IPS-15b (cell line): ENCODE results near the gene PTPRK.

Source experiments
- H3K27me3 ChIP-seq: one replicate; pipeline ENCODE4 v1.6.1; 2013; ENCODE audit warnings: low read length; ENCODE audit not compliant: control insufficient read depth, insufficient read depth
- H3K36me3 ChIP-seq: one replicate; pipeline ENCODE4 v1.6.1; 2013; ENCODE audit warnings: low read length; ENCODE audit not compliant: control insufficient read depth, insufficient read depth
- H3K4me1 ChIP-seq: one replicate; pipeline ENCODE4 v1.6.1; 2013; ENCODE audit warnings: mild to moderate bottlenecking, low read length; ENCODE audit not compliant: control insufficient read depth, insufficient read depth
- H3K4me3 ChIP-seq: one replicate; pipeline ENCODE4 v1.5.1; 2013; ENCODE audit warnings: low read depth, low read length
- H3K9ac ChIP-seq: one replicate; pipeline ENCODE4 v1.6.1; 2013; ENCODE audit warnings: low read depth, mild to moderate bottlenecking, low read length
- H3K9me3 ChIP-seq: one replicate; pipeline ENCODE4 v1.6.1; 2013; ENCODE audit warnings: mild to moderate bottlenecking, low read length; ENCODE audit not compliant: control insufficient read depth, insufficient read depth

Gene PTPRK

GRCh38 chr6:128395596-128395995, 124.8 kb downstream of the PTPRK start:
- H3K27me3 ChIP-seq, result no peaks in the 10 kb centered on the region
- H3K9ac ChIP-seq, result no peak overlapping the region
- no peaks in the 10 kb centered on the region for H3K9me3 ChIP-seq
- H3K4me3 ChIP-seq, result no peak overlapping the region
- H3K4me1 ChIP-seq, result no peaks in the 10 kb centered on the region
- H3K36me3 ChIP-seq, result no peaks in the 10 kb centered on the region

DNA sequence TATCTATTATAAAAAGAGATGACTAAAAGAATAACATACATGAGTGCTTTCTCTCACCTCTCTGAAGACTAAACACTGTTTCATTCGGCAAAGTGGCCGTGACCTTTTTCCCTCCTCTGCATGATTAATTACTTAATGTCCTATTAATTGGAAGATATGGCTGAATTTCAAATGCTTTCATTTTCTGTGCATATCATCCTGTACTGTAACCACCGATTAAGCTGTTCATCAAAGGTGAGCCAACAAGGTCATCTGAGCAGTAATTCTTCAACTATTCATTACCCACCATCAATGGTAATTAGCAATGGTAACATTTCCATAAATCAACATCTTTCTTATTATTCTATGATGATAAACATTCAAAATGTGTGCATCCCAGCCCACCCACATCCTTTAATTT, 125.2 kb downstream of the PTPRK start:
- no peaks in the 10 kb centered on the region for H3K36me3 ChIP-seq
- H3K9me3 ChIP-seq, result no peaks in the 10 kb centered on the region
- no peak overlapping the region for H3K4me3 ChIP-seq
- no peaks in the 10 kb centered on the region for H3K4me1 ChIP-seq
- no peaks in the 10 kb centered on the region for H3K27me3 ChIP-seq
- no peak overlapping the region for H3K9ac ChIP-seq

GRCh38 chr6:128394167-128394566, 126.2 kb downstream of the PTPRK start:
- Histone ChIP-seq H3K4me1 (no peaks in the 10 kb centered on the region), H3K27me3 (no peaks in the 10 kb centered on the region), H3K9me3 (no peaks in the 10 kb centered on the region), H3K4me3 (no peak overlapping the region), H3K9ac (no peak overlapping the region), H3K36me3 (no peaks in the 10 kb centered on the region)

- H3K4me1 ChIP-seq, result no peaks in the 10 kb centered on the region
- no peaks in the 10 kb centered on the region for H3K36me3 ChIP-seq
- no peak overlapping the region for H3K9ac ChIP-seq
- H3K27me3 ChIP-seq, result no peaks in the 10 kb centered on the region
- H3K9me3 ChIP-seq, result no peaks in the 10 kb centered on the region
- no peak overlapping the region for H3K4me3 ChIP-seq
Observed at GRCh38 chr6:128389820-128390534, 130.4 kb downstream of the PTPRK start.

- no peak overlapping the region for H3K9ac ChIP-seq
- H3K4me3 ChIP-seq, result no peak overlapping the region
- H3K9me3 ChIP-seq, result no peaks in the 10 kb centered on the region
- H3K36me3 ChIP-seq, result no peaks in the 10 kb centered on the region
- no peaks in the 10 kb centered on the region for H3K4me1 ChIP-seq
- H3K27me3 ChIP-seq, result no peaks in the 10 kb centered on the region
Observed at GRCh38 chr6:128388380-128388779, 132.0 kb downstream of the PTPRK start.

- Histone ChIP-seq H3K9me3 (peaks cover 6% of the 10 kb centered on the region), H3K27me3 (no peaks in the 10 kb centered on the region), H3K9ac (no peak overlapping the region), H3K4me3 (no peak overlapping the region), H3K36me3 (no peaks in the 10 kb centered on the region), H3K4me1 (no peaks in the 10 kb centered on the region)
Observed at GRCh38 chr6:128380891-128381290, 139.5 kb downstream of the PTPRK start.

- H3K4me1 ChIP-seq, result no peaks in the 10 kb centered on the region
- no peaks in the 10 kb centered on the region for H3K27me3 ChIP-seq
- H3K9me3 ChIP-seq, result peaks cover 6% of the 10 kb centered on the region
- H3K4me3 ChIP-seq, result no peak overlapping the region
- no peak overlapping the region for H3K9ac ChIP-seq
- no peaks in the 10 kb centered on the region for H3K36me3 ChIP-seq
Observed at GRCh38 chr6:128379577-128379976, 140.8 kb downstream of the PTPRK start.

DNA sequence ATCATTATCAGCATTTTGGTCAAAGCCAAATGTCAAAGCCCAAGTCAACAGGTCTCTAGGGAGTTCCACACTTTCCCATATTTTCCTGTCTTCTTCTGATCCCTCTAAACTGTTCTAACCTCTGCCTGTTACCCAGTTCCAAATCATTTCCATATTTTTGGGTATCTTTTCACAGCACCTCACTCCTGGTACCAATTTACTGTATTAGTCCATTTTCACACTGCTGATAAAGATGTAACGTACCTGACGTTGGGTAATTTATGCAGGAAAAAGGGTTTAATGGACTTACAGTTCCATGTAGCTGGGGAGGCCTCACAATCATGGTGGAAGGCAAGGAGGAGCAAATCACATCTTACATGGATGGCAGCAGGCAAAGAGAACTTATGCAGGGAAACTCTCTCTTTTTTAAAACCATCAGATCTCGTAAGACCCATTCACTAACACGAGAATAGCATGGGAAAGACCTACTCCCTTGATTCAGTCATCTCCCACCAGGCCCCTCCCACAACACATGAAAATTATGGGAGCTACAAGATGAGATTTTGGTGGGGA, 143.4 kb downstream of the PTPRK start:
- no peaks in the 10 kb centered on the region for H3K4me1 ChIP-seq
- H3K4me3 ChIP-seq, result no peak overlapping the region
- H3K27me3 ChIP-seq, result no peaks in the 10 kb centered on the region
- peaks cover 6% of the 10 kb centered on the region for H3K9me3 ChIP-seq
- no peaks in the 10 kb centered on the region for H3K36me3 ChIP-seq
- no peak overlapping the region for H3K9ac ChIP-seq

DNA sequence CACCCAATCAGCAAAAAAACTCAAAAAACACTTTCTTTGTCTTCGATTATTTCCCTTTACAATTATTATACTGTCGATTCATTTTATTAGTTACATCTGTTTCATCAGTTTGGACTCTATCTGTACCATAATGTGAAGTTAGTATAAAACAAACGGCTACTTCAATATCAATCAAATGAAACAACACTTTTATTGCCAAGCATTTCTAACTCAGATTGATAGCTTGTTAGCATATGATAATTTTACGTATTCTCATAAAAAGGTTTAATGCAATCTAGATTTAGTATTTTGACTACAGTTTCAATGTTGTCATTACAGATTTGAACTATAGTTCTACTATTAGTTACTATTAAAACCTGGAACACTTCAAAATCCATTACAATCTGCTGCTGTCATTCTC, 149.3 kb downstream of the PTPRK start:
- H3K9ac ChIP-seq, result no peak overlapping the region

GRCh38 chr6:128370072-128370471, 150.3 kb downstream of the PTPRK start:
- Histone ChIP-seq H3K9me3 (no peaks in the 10 kb centered on the region), H3K4me1 (no peaks in the 10 kb centered on the region), H3K27me3 (no peaks in the 10 kb centered on the region), H3K36me3 (no peaks in the 10 kb centered on the region), H3K4me3 (no peak overlapping the region), H3K9ac (no peak overlapping the region)

More for the DNA sequence above, 149.3 kb downstream of the PTPRK start:
- H3K4me3 ChIP-seq, result no peak overlapping the region
- no peaks in the 10 kb centered on the region for H3K4me1 ChIP-seq
- no peaks in the 10 kb centered on the region for H3K9me3 ChIP-seq
- H3K36me3 ChIP-seq, result no peaks in the 10 kb centered on the region
- no peaks in the 10 kb centered on the region for H3K27me3 ChIP-seq

- no peaks in the 10 kb centered on the region for H3K27me3 ChIP-seq
- no peak overlapping the region for H3K9ac ChIP-seq
- H3K4me3 ChIP-seq, result no peak overlapping the region
- H3K36me3 ChIP-seq, result no peaks in the 10 kb centered on the region
- no peaks in the 10 kb centered on the region for H3K4me1 ChIP-seq
- no peaks in the 10 kb centered on the region for H3K9me3 ChIP-seq
Observed at GRCh38 chr6:128368213-128368944, 152.0 kb downstream of the PTPRK start.

- no peaks in the 10 kb centered on the region for H3K27me3 ChIP-seq
- H3K4me1 ChIP-seq, result no peaks in the 10 kb centered on the region
- H3K36me3 ChIP-seq, result no peaks in the 10 kb centered on the region
- no peaks in the 10 kb centered on the region for H3K9me3 ChIP-seq
- H3K9ac ChIP-seq, result no peak overlapping the region
- H3K4me3 ChIP-seq, result no peak overlapping the region
Observed at GRCh38 chr6:128367437-128367836, 153.0 kb downstream of the PTPRK start.
